Fibroblast of lung (primary cell): ENCODE results near the gene CSN1S1. TPM values are rescaled to one million over a fixed set of nuclear protein-coding genes. Genes with fewer than 3 reads are reported as not detected.
A peak's percentile ranks its signal among the peaks of the same experiment; 100 is the strongest.

Experiments
- DNase-seq, 2 donors: peaks; one replicate each; pipeline versions ENCODE4 v3.0.0 to v3.0.0-alpha.2; 2010; ENCODE audit warnings: low read depth in 2 of 2
- H2AFZ ChIP-seq: 2 replicates; pipeline ENCODE4 v1.5.1; 2012; ENCODE audit warnings: low read length, control low read depth, inconsistent platforms
- H3K27ac ChIP-seq: 2 replicates; pipeline ENCODE4 v1.5.1; 2011; ENCODE audit warnings: low read length, control low read depth; ENCODE audit not compliant: insufficient read depth
- H3K27me3 ChIP-seq: 2 replicates; pipeline ENCODE4 v1.5.1; 2011; ENCODE audit warnings: mild to moderate bottlenecking, low read length; ENCODE audit not compliant: control insufficient read depth, insufficient read depth
- H3K36me3 ChIP-seq: 2 replicates; pipeline ENCODE4 v1.5.1; 2011; ENCODE audit warnings: low read length; ENCODE audit not compliant: control insufficient read depth, insufficient read depth
- H3K4me1 ChIP-seq: 2 replicates; pipeline ENCODE4 v1.5.1; 2011; ENCODE audit warnings: low read length; ENCODE audit not compliant: control insufficient read depth, insufficient read depth; ENCODE audit errors: extremely low read depth
- H3K4me2 ChIP-seq: 2 replicates; pipeline ENCODE4 v1.5.1; 2011; ENCODE audit warnings: low read length, control low read depth; ENCODE audit not compliant: insufficient read depth; ENCODE audit errors: extremely low read depth
- H3K4me3 ChIP-seq, 4 experiments: fragments of 200-600 bp in 1 of 4; sonication (generic) in 1 of 4; replicated peaks in 1 of 4; 2 replicates each; pipeline ENCODE4 v1.5.1; 2011 to 2016; ENCODE audit warnings: low read length in 4 of 4, low read depth in 3 of 4, mild to moderate bottlenecking in 3 of 4, control low read depth in 2 of 4, inconsistent platforms in 1 of 4, mixed read lengths in 1 of 4; ENCODE audit not compliant: insufficient read depth in 1 of 4; ENCODE audit errors: control extremely low read depth in 1 of 4
- H3K79me2 ChIP-seq: 2 replicates; pipeline ENCODE4 v1.5.1; 2012; ENCODE audit warnings: mild to moderate bottlenecking, low read length, inconsistent platforms; ENCODE audit not compliant: control insufficient read depth, insufficient read depth
- H3K9ac ChIP-seq: 2 replicates; pipeline ENCODE4 v1.5.1; 2011; ENCODE audit warnings: mild to moderate bottlenecking, low read length, control low read depth; ENCODE audit not compliant: insufficient read depth
- H3K9me3 ChIP-seq: 2 replicates; pipeline ENCODE4 v1.5.1; 2012; ENCODE audit warnings: low read depth, low read length; ENCODE audit not compliant: control insufficient read depth, insufficient read depth
- H4K20me1 ChIP-seq: 2 replicates; pipeline ENCODE4 v1.5.1; 2011; ENCODE audit warnings: low read length; ENCODE audit not compliant: control insufficient read depth, insufficient read depth; ENCODE audit errors: extremely low read depth
- CTCF ChIP-seq, 2 donors: IDR thresholded peaks in 1 of 2; conservative IDR thresholded peaks in 1 of 2; 1 replicate in 1 of 2; 2 replicates in 1 of 2; pipeline ENCODE4 v1.5.1; 2011 to 2012; ENCODE audit warnings: low read length in 2 of 2, control low read depth in 1 of 2, inconsistent platforms in 1 of 2, low read depth in 1 of 2, mild to moderate bottlenecking in 1 of 2
- EZH2 ChIP-seq: IDR thresholded peaks from 2 replicates; pipeline ENCODE4 v1.5.1; 2012; ENCODE audit warnings: low read length, control low read depth, mild to moderate bottlenecking; ENCODE audit errors: missing control alignments
- polyA plus RNA-seq, 2 donors: library from polyadenylated mRNA; depleted of rRNA in 1 of 2; stranded (reverse) in 1 of 2; unstranded in 1 of 2; fragments of >200 nt; gene quantifications; 2 replicates each; pipeline ENCODE4 v1.2.1, GENCODE V29; 2011 to 2012; ENCODE audit warnings: missing spikeins in 1 of 2
- total RNA-seq: library from RNA; depleted of rRNA; stranded (reverse); fragments of >200 nt; gene quantifications from 2 replicates; pipeline ENCODE4 v1.2.1, GENCODE V29; 2014

CSN1S1 gene
- total and polyA plus RNA-seq, 2 donors (not counting 1 experiment from before 2014, with no cell fraction given), result not detected

DNA sequence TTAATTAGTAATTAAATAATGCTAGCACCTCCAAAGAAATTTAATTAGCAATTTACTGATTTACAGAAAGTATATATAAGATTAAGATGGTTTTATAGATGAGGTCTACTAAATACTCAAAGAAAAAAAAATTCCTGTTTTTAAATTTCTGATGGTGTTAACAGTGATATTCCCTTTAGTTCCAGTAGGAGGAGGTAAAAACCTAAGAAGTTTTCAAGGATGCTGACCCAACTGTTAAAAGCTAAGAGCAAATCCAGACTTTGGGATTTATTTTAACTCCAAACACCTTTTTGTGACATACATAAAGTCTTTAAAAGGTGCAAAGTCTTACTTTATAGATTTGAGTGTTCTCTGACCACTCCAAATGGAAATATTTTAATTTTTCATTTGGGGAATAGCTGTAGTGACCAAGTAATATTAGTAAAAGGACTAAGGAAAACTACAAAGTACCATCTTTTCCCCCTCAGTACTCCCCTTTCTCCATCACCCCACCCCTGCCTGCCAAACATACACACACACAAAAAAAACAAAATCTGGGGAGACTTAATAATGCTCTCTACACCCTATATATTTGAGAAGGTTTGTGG, 34.2 kb upstream of the CSN1S1 start:
- Histone ChIP-seq H3K4me3 (no peak overlapping the region), H2AFZ (no peak overlapping the region), H3K4me1 (no peaks in the 10 kb centered on the region), H3K79me2 (no peaks in the 10 kb centered on the region), H3K27ac (no peak overlapping the region), H3K9me3 (no peaks in the 10 kb centered on the region), H3K4me2 (no peak overlapping the region), H3K9ac (no peak overlapping the region), H4K20me1 (no peaks in the 10 kb centered on the region), H3K36me3 (no peaks in the 10 kb centered on the region), H3K27me3 (no peaks in the 10 kb centered on the region)
- peak in 1 of 2 donors; percentile 62 for DNase-seq
- TF ChIP-seq CTCF (conservative IDR thresholded peaks at IDR 0.05 in 1 of 2, IDR thresholded peaks at IDR 0.05 in 1 of 2; ENCODE audit: low read depth in 1 of 2, low read length in 2 of 2) (peak; percentile 5 to 62), EZH2 (no peak)

DNA sequence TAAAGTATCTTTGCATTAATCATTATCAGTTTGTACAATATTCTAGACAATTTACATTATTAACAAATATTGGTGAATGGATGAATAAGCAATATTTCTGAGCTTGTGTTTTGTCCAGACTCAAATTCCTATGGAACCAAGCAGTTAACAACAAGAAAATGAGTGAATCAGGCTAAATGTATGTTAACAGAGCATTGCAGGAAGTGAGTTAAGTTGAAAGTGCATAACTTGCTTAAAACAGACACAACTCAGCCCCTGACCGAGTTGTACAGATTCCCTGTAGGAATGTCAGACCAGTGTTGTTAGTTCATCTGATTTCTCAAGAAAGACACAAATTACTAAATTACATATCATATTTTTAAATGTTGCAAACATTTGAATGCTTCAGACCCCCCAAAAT, 23.7 kb upstream of the CSN1S1 start:
- no peak for TF ChIP-seq CTCF (conservative IDR thresholded peaks at IDR 0.05 in 1 of 2, IDR thresholded peaks at IDR 0.05 in 1 of 2; ENCODE audit: low read depth in 1 of 2, low read length in 2 of 2)
- no peak for TF ChIP-seq EZH2
- H3K9me3 ChIP-seq, result no peaks in the 10 kb centered on the region
- H3K4me2 ChIP-seq, result no peak overlapping the region
- no peak overlapping the region for H3K27ac ChIP-seq
- H2AFZ ChIP-seq, result no peak overlapping the region
- H3K36me3 ChIP-seq, result no peaks in the 10 kb centered on the region
- no peaks in the 10 kb centered on the region for H3K79me2 ChIP-seq
- no peak overlapping the region for H3K4me3 ChIP-seq
- no peak overlapping the region for H3K9ac ChIP-seq
- DNase-seq, result peak; percentile 20 to 45
- H3K4me1 ChIP-seq, result no peaks in the 10 kb centered on the region
- H4K20me1 ChIP-seq, result no peaks in the 10 kb centered on the region
- H3K27me3 ChIP-seq, result no peaks in the 10 kb centered on the region

GRCh38 chr4:69909195-69909594, 21.7 kb upstream of the CSN1S1 start:
- Histone ChIP-seq H3K4me1 (no peaks in the 10 kb centered on the region), H4K20me1 (no peaks in the 10 kb centered on the region), H3K36me3 (no peaks in the 10 kb centered on the region), H3K27me3 (no peaks in the 10 kb centered on the region), H3K4me3 (no peak overlapping the region), H3K4me2 (no peak overlapping the region), H3K79me2 (no peaks in the 10 kb centered on the region), H3K9ac (no peak overlapping the region), H2AFZ (no peak overlapping the region), H3K27ac (no peak overlapping the region), H3K9me3 (no peaks in the 10 kb centered on the region)
- TF ChIP-seq EZH2, result no peak
- TF ChIP-seq CTCF (conservative IDR thresholded peaks at IDR 0.05 in 1 of 2, IDR thresholded peaks at IDR 0.05 in 1 of 2; ENCODE audit: low read depth in 1 of 2, low read length in 2 of 2), result no peak
- no peak for DNase-seq
